ENCODE data around the gene EMP1. TPM values are rescaled to one million over a fixed set of nuclear protein-coding genes. Genes with fewer than 3 reads are reported as not detected.

EMP1 gene
- total RNA-seq, 1 donor from 2014 or later: 286 TPM

GRCh38 chr12:13152756-13153155 is 43.8 kb upstream of the EMP1 start:
- no peaks in the 10 kb centered on the region for H3K36me3 ChIP-seq
- H3K4me1 ChIP-seq: peaks cover 14% of the 10 kb centered on the region
- no peak for DNase-seq
- H3K4me3 ChIP-seq: no peak overlapping the region
- H3K9me3 ChIP-seq: no peaks in the 10 kb centered on the region
- H3K27ac ChIP-seq: no peak overlapping the region
- ATAC-seq: no peak
- intact Hi-C loops (cut with DNase I): no loop called here
- H3K27me3 ChIP-seq: no peaks in the 10 kb centered on the region
- no peak for TF ChIP-seq CTCF (IDR thresholded peaks at IDR 0.05)

- Histone ChIP-seq H3K4me1 (peaks cover 14% of the 10 kb centered on the region), H3K27ac (no peak overlapping the region), H3K9me3 (no peaks in the 10 kb centered on the region), H3K4me3 (no peak overlapping the region), H3K36me3 (no peaks in the 10 kb centered on the region), H3K27me3 (no peaks in the 10 kb centered on the region)
- TF ChIP-seq CTCF (IDR thresholded peaks at IDR 0.05): no peak
- DNase-seq (no peak), ATAC-seq (no peak)
- intact Hi-C loops (cut with DNase I): no loop called here
These were observed 43.3 kb upstream of the EMP1 start for GRCh38 chr12:13153180-13153579.

GRCh38 chr12:13154027-13154538 is 42.4 kb upstream of the EMP1 start:
- Histone ChIP-seq H3K36me3 (no peaks in the 10 kb centered on the region), H3K27me3 (no peaks in the 10 kb centered on the region), H3K4me1 (peaks cover 11% of the 10 kb centered on the region), H3K4me3 (no peak overlapping the region), H3K9me3 (no peaks in the 10 kb centered on the region), H3K27ac (peak overlapping the region; percentile 38)
- no peak for TF ChIP-seq CTCF (IDR thresholded peaks at IDR 0.05)
- no peak for DNase-seq
- intact Hi-C loops (cut with DNase I): no loop called here
- ATAC-seq: peak; percentile 71

- Histone ChIP-seq H3K9me3 (no peaks in the 10 kb centered on the region), H3K4me3 (no peak overlapping the region), H3K4me1 (peaks cover 11% of the 10 kb centered on the region), H3K27me3 (no peaks in the 10 kb centered on the region), H3K27ac (peak overlapping the region; percentile 38), H3K36me3 (no peaks in the 10 kb centered on the region)
- no peak for DNase-seq
- intact Hi-C loops (cut with DNase I): no loop called here
- TF ChIP-seq CTCF (IDR thresholded peaks at IDR 0.05): no peak
- ATAC-seq: no peak
These were observed 41.7 kb upstream of the EMP1 start for GRCh38 chr12:13154831-13155230.

- peak; percentile 30 for ATAC-seq
- Histone ChIP-seq H3K4me3 (no peak overlapping the region), H3K27ac (no peak overlapping the region), H3K36me3 (no peaks in the 10 kb centered on the region), H3K27me3 (no peaks in the 10 kb centered on the region), H3K9me3 (no peaks in the 10 kb centered on the region), H3K4me1 (peaks cover 11% of the 10 kb centered on the region)
- DNase-seq: no peak
- intact Hi-C loops (cut with DNase I): no loop called here
- TF ChIP-seq CTCF (IDR thresholded peaks at IDR 0.05): no peak
These were observed 40.2 kb upstream of the EMP1 start for GRCh38 chr12:13156277-13156676.

- no peaks in the 10 kb centered on the region for H3K27me3 ChIP-seq
- intact Hi-C loops (cut with DNase I): no loop called here
- no peaks in the 10 kb centered on the region for H3K9me3 ChIP-seq
- peaks cover 13% of the 10 kb centered on the region for H3K4me1 ChIP-seq
- H3K4me3 ChIP-seq: no peak overlapping the region
- DNase-seq: no peak
- peak; percentile 27 for TF ChIP-seq CTCF (IDR thresholded peaks at IDR 0.05)
- no peak for ATAC-seq
- H3K27ac ChIP-seq: no peak overlapping the region
- H3K36me3 ChIP-seq: no peaks in the 10 kb centered on the region
These were observed 35.4 kb upstream of the EMP1 start for GRCh38 chr12:13161172-13161571.

Data from upper lobe of right lung (tissue), 1 donor.